Endothelial cell of umbilical vein (primary cell): Measurements from ENCODE around the gene AGK.

Experiments
- EZH2 ChIP-seq: IDR thresholded peaks from 2 replicates; pipeline ENCODE4 v1.6.1; 2012; ENCODE audit warnings: borderline replicate concordance, low read depth, mild to moderate bottlenecking, moderate library complexity, low read length, inconsistent platforms; ENCODE audit not compliant: severe bottlenecking
- JUN ChIP-seq: IDR thresholded peaks from 2 replicates; pipeline ENCODE4 v1.6.1; 2011; ENCODE audit warnings: borderline replicate concordance, low read depth; ENCODE audit not compliant: insufficient read length, insufficient read depth
- POLR2A ChIP-seq: IDR thresholded peaks from 2 replicates; pipeline ENCODE4 v1.6.1; 2012; ENCODE audit warnings: low read depth, mild to moderate bottlenecking, control low read depth, low read length
- POLR2AphosphoS5 ChIP-seq: IDR thresholded peaks from 2 replicates; pipeline ENCODE4 v1.6.1; 2012; ENCODE audit warnings: low read depth, mild to moderate bottlenecking, control low read depth, low read length, moderate library complexity; ENCODE audit not compliant: insufficient read depth
- TF ChIP-seq, protein P1 (sequence below), 2 donors: IDR thresholded peaks; 1 replicate in 1 of 2; 2 replicates in 1 of 2; pipeline ENCODE4 v1.5.1; 2011; ENCODE audit warnings: low read length in 2 of 2, mild to moderate bottlenecking in 2 of 2, moderate library complexity in 2 of 2, control low read depth in 1 of 2, inconsistent platforms in 1 of 2, low read depth in 1 of 2; ENCODE audit not compliant: insufficient read depth in 1 of 2; ENCODE audit errors: extremely low read depth in 1 of 2

GRCh38 chr7:141686074-141686473, 134.9 kb downstream of the AGK start:
- TF ChIP-seq POLR2A (no peak), POLR2AphosphoS5 (no peak), EZH2 (no peak), JUN (no peak)
- TF ChIP-seq, protein P1, sequence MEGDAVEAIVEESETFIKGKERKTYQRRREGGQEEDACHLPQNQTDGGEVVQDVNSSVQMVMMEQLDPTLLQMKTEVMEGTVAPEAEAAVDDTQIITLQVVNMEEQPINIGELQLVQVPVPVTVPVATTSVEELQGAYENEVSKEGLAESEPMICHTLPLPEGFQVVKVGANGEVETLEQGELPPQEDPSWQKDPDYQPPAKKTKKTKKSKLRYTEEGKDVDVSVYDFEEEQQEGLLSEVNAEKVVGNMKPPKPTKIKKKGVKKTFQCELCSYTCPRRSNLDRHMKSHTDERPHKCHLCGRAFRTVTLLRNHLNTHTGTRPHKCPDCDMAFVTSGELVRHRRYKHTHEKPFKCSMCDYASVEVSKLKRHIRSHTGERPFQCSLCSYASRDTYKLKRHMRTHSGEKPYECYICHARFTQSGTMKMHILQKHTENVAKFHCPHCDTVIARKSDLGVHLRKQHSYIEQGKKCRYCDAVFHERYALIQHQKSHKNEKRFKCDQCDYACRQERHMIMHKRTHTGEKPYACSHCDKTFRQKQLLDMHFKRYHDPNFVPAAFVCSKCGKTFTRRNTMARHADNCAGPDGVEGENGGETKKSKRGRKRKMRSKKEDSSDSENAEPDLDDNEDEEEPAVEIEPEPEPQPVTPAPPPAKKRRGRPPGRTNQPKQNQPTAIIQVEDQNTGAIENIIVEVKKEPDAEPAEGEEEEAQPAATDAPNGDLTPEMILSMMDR (IDR thresholded peaks at IDR 0.05; ENCODE audit: extremely low read depth in 1 of 2, insufficient read depth in 1 of 2, low read depth in 1 of 2, low read length in 2 of 2) = no peak
